Effector memory CD8-positive, alpha-beta T cell (primary cell): ENCODE results near the gene HVCN1.
"Not testable (repeated sequence)": the region's sequence is repeated elsewhere in the genome, so short reads cannot be mapped to it uniquely, and the experiment has no call there.

Source experiments
- ATAC-seq: fragments of 150-1000 bp; cut with Tn5 transposase; replicated peaks from 2 replicates; pipeline ENCODE4 v1.10.0; 2021; ENCODE audit warnings: mild to moderate bottlenecking, moderate library complexity
- DNase-seq, 3 experiments: peaks; one replicate each; pipeline ENCODE4 v3.0.0; 2021
- H3K27ac Mint-ChIP-seq, 2 donors: one replicate each; pipeline ENCODE4 v1.8.0; 2022; ENCODE audit warnings: mild to moderate bottlenecking in 2 of 2, mixed read lengths in 2 of 2, moderate library complexity in 2 of 2
- H3K27me3 Mint-ChIP-seq, 2 donors: one replicate each; pipeline ENCODE4 v1.8.0; 2022; ENCODE audit warnings: mixed read lengths in 2 of 2
- H3K36me3 Mint-ChIP-seq: one replicate; pipeline ENCODE4 v1.8.0; 2022; ENCODE audit warnings: mild to moderate bottlenecking, moderate library complexity, mixed read lengths; ENCODE audit not compliant: insufficient read depth
- H3K4me1 Mint-ChIP-seq, 2 donors: one replicate each; pipeline ENCODE4 v1.8.0; 2022; ENCODE audit warnings: low read depth in 2 of 2, mixed read lengths in 2 of 2
- H3K4me3 Mint-ChIP-seq, 2 donors: one replicate each; pipeline ENCODE4 v1.8.0; 2022; ENCODE audit warnings: mild to moderate bottlenecking in 2 of 2, mixed read lengths in 2 of 2, moderate library complexity in 2 of 2
- H3K9me3 Mint-ChIP-seq, 2 donors: one replicate each; pipeline ENCODE4 v1.8.0; 2022; ENCODE audit warnings: mixed read lengths in 2 of 2

HVCN1 gene

DNA sequence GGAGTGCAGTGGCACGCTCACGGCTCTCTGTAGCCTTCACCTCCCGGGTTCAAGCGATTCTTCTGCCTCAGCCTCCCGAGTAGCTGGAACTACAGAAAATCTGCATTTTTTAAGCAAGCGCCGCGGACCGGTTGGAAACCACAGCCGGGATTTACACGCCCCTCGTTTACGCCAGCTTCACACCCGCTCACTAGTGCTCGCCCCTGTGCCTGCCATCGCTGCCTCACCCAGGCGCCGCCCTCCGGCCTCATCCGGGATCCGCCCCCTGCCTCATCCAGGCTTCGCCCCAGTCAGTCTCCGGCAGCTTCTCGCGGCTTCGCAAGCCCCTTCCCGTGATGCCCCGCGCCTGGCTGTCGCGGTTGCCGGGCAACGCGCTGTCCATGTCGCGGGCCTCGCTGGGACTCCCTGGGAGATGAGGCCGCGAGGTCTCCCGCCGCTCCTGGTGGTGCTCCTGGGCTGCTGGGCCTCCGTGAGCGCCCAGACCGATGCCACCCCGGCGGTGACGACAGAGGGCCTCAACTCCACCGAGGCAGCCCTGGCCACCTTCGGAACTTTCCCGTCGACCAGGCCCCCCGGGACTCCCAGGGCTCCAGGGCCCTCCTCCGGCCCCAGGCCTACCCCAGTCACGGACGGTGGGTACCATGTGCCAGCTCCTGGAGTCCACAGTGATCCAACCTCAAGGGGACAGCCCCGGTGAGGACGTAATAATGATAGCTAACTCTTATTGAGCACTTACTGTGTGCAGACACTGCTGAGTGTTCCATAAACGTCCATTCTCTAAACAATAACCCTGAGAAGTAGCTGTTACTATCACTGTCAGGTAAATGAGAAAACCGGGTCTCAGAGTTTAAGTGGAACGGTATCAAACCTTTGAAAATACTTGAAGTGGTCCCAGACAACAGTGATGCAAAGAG is 74.9 kb downstream of the HVCN1 start, which contains the start of gene TCTN1:
Gene TCTN1 (plus strand): TSS at position 359 of the 914 bp plus-strand sequence. CDS start 54 bp downstream, at position 413.
- peak; percentile 99 for ATAC-seq
- Mint-ChIP-seq H3K9me3 (no peaks in the 10 kb centered on the region), H3K27me3 (no peaks in the 10 kb centered on the region), H3K27ac (peak within 1 kb of the TSS; percentile 87 to 89), H3K36me3 (peaks cover 4% of the 10 kb centered on the region), H3K4me3 (peak within 1 kb of the TSS; percentile 77 to 81), H3K4me1 (peaks cover 0 to 5% of the 10 kb centered on the region in 2 donors)
- DNase-seq: peak; percentile 93 to 94 (median 94)

DNA sequence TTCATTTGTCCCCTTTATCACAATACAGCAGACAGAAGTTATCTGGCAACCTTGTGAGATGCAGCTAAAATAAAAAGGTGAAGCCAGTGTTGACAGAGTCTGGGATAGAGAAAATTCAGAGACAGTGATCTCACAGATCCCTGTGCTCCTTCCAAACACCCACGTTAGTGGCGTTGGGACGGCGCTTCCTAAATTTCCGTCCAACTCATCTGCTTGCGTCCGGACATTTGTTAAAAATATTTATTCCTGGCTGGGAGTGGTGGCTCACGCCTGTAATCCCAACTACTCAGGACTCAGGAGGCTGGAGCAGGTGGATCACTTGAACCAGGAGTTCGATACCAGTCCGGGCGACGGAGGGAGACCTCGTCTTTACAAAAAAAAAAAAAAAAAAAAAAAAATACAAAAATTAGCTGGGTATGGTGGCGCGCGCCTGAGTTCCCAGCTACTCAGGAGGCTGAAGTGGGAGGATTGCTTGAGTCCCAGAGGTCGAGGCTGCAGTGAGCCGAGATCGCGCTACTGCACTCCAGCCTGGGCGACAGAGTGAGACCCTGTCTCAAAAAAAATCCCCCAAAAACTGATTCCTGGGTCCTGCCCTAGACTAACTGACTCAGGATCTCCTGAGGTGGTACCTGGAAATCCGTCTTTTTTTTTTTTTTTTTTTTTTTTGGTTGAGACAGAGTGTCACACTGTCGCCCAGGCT is 75.7 kb downstream of the HVCN1 start:
- DNase-seq (no peak), ATAC-seq (no peak)
- H3K9me3 Mint-ChIP-seq: no peaks in the 10 kb centered on the region
- no peaks in the 10 kb centered on the region for H3K27me3 Mint-ChIP-seq
- H3K36me3 Mint-ChIP-seq: peaks cover 4% of the 10 kb centered on the region
- peaks cover 0 to 5% of the 10 kb centered on the region in 2 donors for H3K4me1 Mint-ChIP-seq
- peak overlapping the region; percentile 87 to 89 for H3K27ac Mint-ChIP-seq
- peak overlapping the region; percentile 77 to 81 for H3K4me3 Mint-ChIP-seq

DNA sequence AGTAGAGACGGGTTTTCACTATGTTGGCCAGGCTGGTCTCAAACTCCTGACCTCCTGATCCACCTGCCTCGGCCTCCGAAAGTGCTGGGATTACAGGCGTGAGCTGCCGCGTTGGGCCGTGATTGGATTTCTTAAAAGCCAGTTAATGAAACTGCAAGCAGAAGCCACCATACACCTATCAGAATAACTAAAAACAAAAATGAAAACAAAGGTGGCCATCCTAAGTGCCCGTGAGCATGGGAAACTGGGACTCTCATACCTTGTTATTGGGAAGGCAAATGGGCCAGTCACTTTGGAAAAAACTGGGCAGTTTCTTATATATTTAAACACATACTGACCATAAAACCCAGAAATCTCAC is 82.7 kb downstream of the HVCN1 start:
- Mint-ChIP-seq H3K4me3 (peak overlapping the region; percentile 72 to 90), H3K27ac (peak overlapping the region; percentile 82 to 96), H3K36me3 (peaks cover 3% of the 10 kb centered on the region), H3K27me3 (no peaks in the 10 kb centered on the region), H3K4me1 (peaks cover 4 to 7% of the 10 kb centered on the region in 2 donors), H3K9me3 (no peaks in the 10 kb centered on the region)
- ATAC-seq (no peak), DNase-seq (no peak)

DNA sequence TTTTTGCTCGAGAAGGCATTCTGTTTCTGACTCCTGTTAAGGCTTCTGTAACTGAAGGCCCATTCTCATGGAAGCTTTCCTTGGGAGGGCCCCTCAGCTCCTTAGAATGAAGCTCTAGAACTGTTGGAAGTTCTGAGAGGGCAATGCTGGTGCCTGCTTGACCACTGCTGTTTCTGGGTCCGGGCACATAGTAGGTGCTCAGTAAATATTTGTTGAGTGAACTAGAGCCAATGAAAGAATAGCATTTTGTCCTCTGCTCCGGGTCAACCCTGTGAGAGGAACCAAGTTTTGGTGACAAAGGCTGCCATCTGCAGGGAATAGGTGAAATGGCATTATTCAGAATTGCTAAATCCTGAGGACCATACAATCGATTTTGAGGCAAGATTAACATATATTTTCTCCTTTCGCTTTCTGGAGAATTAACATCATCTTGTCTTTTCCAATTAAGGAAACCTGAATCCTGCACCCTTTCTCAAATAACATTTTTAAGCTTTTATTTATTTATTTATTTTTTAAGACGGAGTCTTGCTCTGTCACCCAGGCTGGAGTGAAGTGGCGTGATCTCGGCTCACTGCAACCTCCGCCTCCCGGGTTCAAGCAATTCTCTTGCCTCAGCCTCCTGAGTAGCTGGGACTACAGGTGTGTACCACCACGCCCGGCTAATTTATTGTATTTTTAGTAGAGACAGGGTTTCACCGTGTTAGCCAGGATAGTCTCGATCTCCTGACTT is 86.7 kb downstream of the HVCN1 start:
- not testable (repeated sequence) for H3K4me3 Mint-ChIP-seq, H3K36me3 Mint-ChIP-seq, H3K27ac Mint-ChIP-seq, H3K9me3 Mint-ChIP-seq, H3K27me3 Mint-ChIP-seq, H3K4me1 Mint-ChIP-seq
- ATAC-seq (peak; percentile 87), DNase-seq (peak; percentile 33 to 49 (median 38))

DNA sequence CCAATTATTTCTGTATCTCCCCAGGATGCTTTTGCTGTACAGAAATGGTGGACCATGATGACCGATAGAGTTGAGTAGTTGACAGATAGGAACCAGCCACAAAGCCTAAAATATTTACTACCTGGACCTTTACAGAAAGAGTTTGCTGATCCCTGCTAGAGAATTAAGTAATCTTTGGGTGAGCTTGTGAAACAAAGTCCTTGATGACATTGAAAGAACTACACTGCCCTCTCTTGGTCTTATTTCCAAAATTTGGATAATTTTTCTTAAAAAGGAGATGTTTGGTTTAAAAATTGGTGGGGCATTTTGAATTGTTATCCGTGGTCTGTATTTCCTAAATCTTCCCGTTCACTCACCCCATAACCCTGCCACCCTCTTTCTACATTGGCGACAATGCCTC is 88.7 kb downstream of the HVCN1 start:
- no peak for DNase-seq
- Mint-ChIP-seq H3K9me3 (no peaks in the 10 kb centered on the region), H3K4me3 (no peak overlapping the region), H3K27ac (no peak overlapping the region), H3K27me3 (no peaks in the 10 kb centered on the region), H3K4me1 (peaks cover 3 to 6% of the 10 kb centered on the region in 2 donors), H3K36me3 (peaks cover 7% of the 10 kb centered on the region)
- no peak for ATAC-seq

DNA sequence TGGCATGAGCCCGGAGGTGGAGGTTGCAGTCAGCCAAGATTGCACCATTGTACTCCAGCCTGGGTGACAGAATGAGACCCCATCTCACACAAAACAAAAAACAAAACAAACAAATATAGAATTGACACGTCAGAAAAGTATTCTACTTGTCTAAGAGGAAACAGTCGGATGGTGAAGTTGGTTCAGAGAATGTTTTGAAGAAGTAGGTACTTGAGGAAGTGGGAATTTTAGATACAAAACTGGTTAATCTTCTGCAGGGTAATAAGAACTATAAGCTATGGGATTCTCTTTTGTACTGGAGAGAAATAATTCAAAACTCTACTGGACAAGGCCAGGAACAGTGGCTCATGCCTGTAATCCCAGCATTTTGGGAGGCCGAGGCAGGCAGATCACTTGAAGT is 89.6 kb downstream of the HVCN1 start:
- no peaks in the 10 kb centered on the region for H3K27me3 Mint-ChIP-seq
- ATAC-seq (no peak), DNase-seq (no peak)
- peaks cover 3 to 6% of the 10 kb centered on the region in 2 donors for H3K4me1 Mint-ChIP-seq
- no peak overlapping the region for H3K27ac Mint-ChIP-seq
- H3K36me3 Mint-ChIP-seq: peaks cover 7% of the 10 kb centered on the region
- H3K4me3 Mint-ChIP-seq: no peak overlapping the region
- no peaks in the 10 kb centered on the region for H3K9me3 Mint-ChIP-seq
